Islet of Langerhans (tissue), 1 donor: ENCODE results near the gene PIK3R5.

Experiments used
- FAIRE-seq: peaks from one replicate; lab custom pipeline; 2011; peaks lifted over from hg19 to GRCh38; lab: Jason Lieb, UNC

PIK3R5 gene

GRCh38 chr17:8953156-8953885 is 12.2 kb downstream of the PIK3R5 start:
- no peak for FAIRE-seq

GRCh38 chr17:8952191-8952590 is 13.3 kb downstream of the PIK3R5 start:
- no peak for FAIRE-seq

GRCh38 chr17:8951206-8951605 is 14.3 kb downstream of the PIK3R5 start:
- no peak for FAIRE-seq

- FAIRE-seq, result no peak
Measured at GRCh38 chr17:8949061-8949661, 16.3 kb downstream of the PIK3R5 start.

GRCh38 chr17:8948462-8948861 is 17.0 kb downstream of the PIK3R5 start:
- no peak for FAIRE-seq

GRCh38 chr17:8947201-8947600 is 18.3 kb downstream of the PIK3R5 start:
- no peak for FAIRE-seq

- FAIRE-seq, result no peak
Measured at GRCh38 chr17:8946476-8946875, 19.0 kb downstream of the PIK3R5 start.

GRCh38 chr17:8946071-8946470 is 19.4 kb downstream of the PIK3R5 start:
- FAIRE-seq, result no peak

- no peak for FAIRE-seq
Measured at GRCh38 chr17:8944748-8945147, 20.8 kb downstream of the PIK3R5 start.

- no peak for FAIRE-seq
Measured at GRCh38 chr17:8944083-8944482, 21.4 kb downstream of the PIK3R5 start.

- FAIRE-seq, result no peak
Measured at GRCh38 chr17:8941980-8942622, 23.4 kb downstream of the PIK3R5 start.

GRCh38 chr17:8941520-8941919 is 24.0 kb downstream of the PIK3R5 start:
- FAIRE-seq, result no peak

GRCh38 chr17:8940866-8941471 is 24.5 kb downstream of the PIK3R5 start:
- no peak for FAIRE-seq

- no peak for FAIRE-seq
Measured at GRCh38 chr17:8939496-8940334, 25.8 kb downstream of the PIK3R5 start.

- FAIRE-seq, result no peak
Measured at GRCh38 chr17:8938933-8939332, 26.6 kb downstream of the PIK3R5 start.

GRCh38 chr17:8935191-8935590 is 30.3 kb downstream of the PIK3R5 start:
- no peak for FAIRE-seq

GRCh38 chr17:8934346-8934745 is 31.2 kb downstream of the PIK3R5 start:
- no peak for FAIRE-seq

GRCh38 chr17:8930649-8931048 is 34.9 kb downstream of the PIK3R5 start:
- no peak for FAIRE-seq

GRCh38 chr17:8928347-8928746 is 37.2 kb downstream of the PIK3R5 start:
- FAIRE-seq, result no peak

GRCh38 chr17:8927395-8927794 is 38.1 kb downstream of the PIK3R5 start:
- no peak for FAIRE-seq

- no peak for FAIRE-seq
Measured at GRCh38 chr17:8925808-8926207, 39.7 kb downstream of the PIK3R5 start.

GRCh38 chr17:8925141-8925540 is 40.4 kb downstream of the PIK3R5 start:
- FAIRE-seq, result no peak
